ENCODE measurements around the gene ADSS1. TPM values are rescaled to one million over a fixed set of nuclear protein-coding genes. Genes with fewer than 3 reads are reported as not detected.

ADSS1 gene
- polyA plus RNA-seq, 4 donors: 3.6 to 12.7 (median 6.3) TPM

DNA sequence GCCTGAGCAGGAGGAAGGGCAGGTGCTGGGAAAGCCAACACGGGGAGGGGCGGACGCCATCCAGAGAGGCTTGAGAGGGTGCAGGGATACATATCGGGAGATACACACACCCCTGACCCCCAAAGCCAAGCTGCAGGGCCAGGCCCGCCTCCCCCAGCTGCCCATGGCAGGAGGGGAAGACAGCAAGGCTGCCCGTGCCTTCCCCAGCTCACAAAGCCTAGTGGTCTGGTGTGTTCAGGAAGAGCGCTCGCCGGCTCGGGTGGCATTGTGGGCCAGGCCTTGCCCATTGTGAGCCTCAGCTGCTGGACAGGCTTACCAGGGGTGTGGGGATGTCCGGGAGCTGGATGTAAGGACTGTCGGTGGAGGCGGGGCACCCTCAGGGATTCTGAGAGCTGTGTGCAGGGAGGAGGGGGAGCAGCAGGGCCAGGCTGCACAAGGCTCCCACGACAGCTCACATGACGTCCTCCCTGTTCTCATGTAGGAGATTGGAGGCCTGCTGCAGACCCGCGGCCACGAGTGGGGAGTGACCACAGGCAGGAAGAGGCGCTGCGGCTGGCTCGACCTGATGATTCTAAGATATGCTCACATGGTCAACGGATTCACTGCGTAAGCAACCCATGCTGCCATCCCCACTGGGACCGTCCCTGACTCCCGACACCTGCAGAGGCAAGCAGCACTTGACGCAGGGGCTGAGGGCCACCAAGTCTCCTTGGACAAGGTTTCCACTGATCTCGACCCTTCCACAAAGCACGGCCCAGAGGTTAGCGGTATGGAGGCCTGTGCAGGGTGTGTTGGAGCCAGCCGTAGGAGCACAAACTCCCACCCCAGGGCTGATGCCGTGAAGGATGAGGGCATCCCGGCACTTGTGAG is 18.8 kb downstream of the ADSS1 start:
- H3K36me3 ChIP-seq (ENCODE audit: control insufficient read depth in 3 of 3, insufficient read depth in 2 of 3, low read depth in 1 of 3, low read length in 3 of 3): peaks cover 0 to 59% (median 0%) of the 10 kb centered on the region in 3 donors

DNA sequence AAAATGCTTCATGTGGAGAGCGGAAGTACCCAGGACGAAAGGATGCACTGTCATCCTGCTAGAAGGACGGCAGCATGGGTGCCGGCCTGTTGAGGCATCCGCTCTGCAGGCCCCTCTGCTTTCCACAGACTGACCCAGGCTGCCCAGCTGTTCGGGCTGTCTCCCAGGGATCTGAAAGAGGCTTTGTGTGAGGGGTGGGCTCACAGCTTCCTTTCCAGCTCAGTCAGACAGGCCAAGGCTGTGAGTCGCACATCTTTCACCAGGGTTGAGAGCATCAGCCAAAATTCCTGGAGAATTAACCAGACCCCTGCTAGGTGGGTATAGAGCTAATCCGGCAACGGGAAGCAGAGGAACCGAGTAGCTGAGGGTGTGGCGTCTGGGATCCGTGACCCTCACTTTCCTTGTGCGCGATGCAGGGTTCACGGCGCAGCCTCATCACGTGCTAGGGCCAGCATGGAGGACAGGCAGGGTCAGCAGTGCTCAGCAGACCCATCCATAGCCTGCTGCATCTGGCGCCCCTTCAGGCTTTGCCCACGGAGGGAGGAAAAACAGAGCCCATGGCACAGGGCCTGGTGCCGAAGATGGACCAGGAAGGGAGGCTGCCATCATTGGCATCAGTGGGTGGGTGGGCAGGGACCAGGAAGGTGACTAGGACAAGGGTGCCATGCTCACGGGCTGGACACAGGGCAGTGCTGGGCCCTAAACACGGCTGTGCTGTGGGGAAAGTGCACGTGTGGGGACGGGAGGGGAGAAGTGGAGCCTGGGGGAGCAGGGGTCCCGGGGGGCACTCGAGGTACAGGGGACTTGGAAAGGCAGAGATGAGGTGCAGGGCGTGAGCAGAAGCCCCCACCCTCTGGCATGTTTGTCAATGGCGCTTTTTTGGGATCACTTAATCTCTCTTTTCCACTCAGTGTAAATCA is 19.7 kb downstream of the ADSS1 start:
- DNase-seq: no peak
- Histone ChIP-seq H3K9me3 (ENCODE audit: control insufficient read depth in 2 of 2, insufficient read depth in 1 of 2, low read depth in 1 of 2, low read length in 1 of 2) (no peaks in the 10 kb centered on the region), H3K36me3 (ENCODE audit: control insufficient read depth in 3 of 3, insufficient read depth in 2 of 3, low read depth in 1 of 3, low read length in 3 of 3) (peaks cover 0 to 56% (median 0%) of the 10 kb centered on the region in 3 donors), H3K27me3 (ENCODE audit: control insufficient read depth in 3 of 3, insufficient read depth in 3 of 3, low read length in 3 of 3) (no peaks in the 10 kb centered on the region), H3K4me3 (ENCODE audit: low read depth in 1 of 3, low read length in 3 of 3) (no peak overlapping the region), H3K27ac (ENCODE audit: low read depth in 1 of 3, low read length in 2 of 3) (no peak overlapping the region), H3K4me1 (ENCODE audit: control insufficient read depth in 3 of 3, insufficient read depth in 2 of 3, low read depth in 1 of 3, low read length in 2 of 3) (peaks cover 0 to 13% (median 2%) of the 10 kb centered on the region in 3 donors)
- no peak for FAIRE-seq
- WGBS, 3 donors: 86 to 91% (median 87%) methylated on average over 27 to 28 of the region's 28 CpGs

More for the DNA sequence above, 18.8 kb downstream of the ADSS1 start:
- peaks cover 0 to 5% (median 2%) of the 10 kb centered on the region in 3 donors for H3K4me1 ChIP-seq (ENCODE audit: control insufficient read depth in 3 of 3, insufficient read depth in 2 of 3, low read depth in 1 of 3, low read length in 2 of 3)
- no peak for FAIRE-seq
- no peak overlapping the region for H3K4me3 ChIP-seq (ENCODE audit: low read depth in 1 of 3, low read length in 3 of 3)
- WGBS, 3 donors: 92 to 93% (median 92%) methylated on average over 31 to 32 of the region's 32 CpGs
- DNase-seq: no peak
- H3K9me3 ChIP-seq (ENCODE audit: control insufficient read depth in 2 of 2, insufficient read depth in 1 of 2, low read depth in 1 of 2, low read length in 1 of 2): no peaks in the 10 kb centered on the region
- H3K27ac ChIP-seq (ENCODE audit: low read depth in 1 of 3, low read length in 2 of 3): no peak overlapping the region
- H3K27me3 ChIP-seq (ENCODE audit: control insufficient read depth in 3 of 3, insufficient read depth in 3 of 3, low read length in 3 of 3): no peaks in the 10 kb centered on the region

DNA sequence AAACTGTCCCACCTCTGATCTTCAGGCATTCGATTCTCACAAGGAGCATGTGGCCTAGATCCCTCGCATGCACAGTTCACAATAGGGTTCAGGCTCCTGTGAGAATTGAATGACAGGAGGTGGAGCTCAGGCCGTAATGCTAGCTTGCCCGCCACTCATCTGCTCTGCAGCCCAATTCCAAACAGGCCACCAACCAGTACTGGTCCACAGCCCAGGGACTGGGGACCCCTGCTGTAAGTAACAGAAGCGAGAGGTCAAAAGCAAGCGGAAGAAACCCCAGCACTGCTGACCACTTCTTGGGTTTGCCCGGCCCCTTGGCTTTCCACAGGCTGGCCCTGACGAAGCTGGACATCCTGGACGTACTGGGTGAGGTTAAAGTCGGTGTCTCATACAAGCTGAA is 20.5 kb downstream of the ADSS1 start:
- H3K9me3 ChIP-seq (ENCODE audit: control insufficient read depth in 2 of 2, insufficient read depth in 1 of 2, low read depth in 1 of 2, low read length in 1 of 2): peaks cover 0 to 2% of the 10 kb centered on the region in 2 donors
- no peak for FAIRE-seq
- DNase-seq: no peak
- 94 to 95% (median 95%) methylated on average over 10 of the region's 10 CpGs for WGBS, 3 donors
- H3K27me3 ChIP-seq (ENCODE audit: control insufficient read depth in 3 of 3, insufficient read depth in 3 of 3, low read length in 3 of 3): no peaks in the 10 kb centered on the region
- H3K27ac ChIP-seq (ENCODE audit: low read depth in 1 of 3, low read length in 2 of 3): no peak overlapping the region
- H3K4me3 ChIP-seq (ENCODE audit: low read depth in 1 of 3, low read length in 3 of 3): no peak overlapping the region
- peaks cover 0 to 56% (median 0%) of the 10 kb centered on the region in 3 donors for H3K36me3 ChIP-seq (ENCODE audit: control insufficient read depth in 3 of 3, insufficient read depth in 2 of 3, low read depth in 1 of 3, low read length in 3 of 3)
- H3K4me1 ChIP-seq (ENCODE audit: control insufficient read depth in 3 of 3, insufficient read depth in 2 of 3, low read depth in 1 of 3, low read length in 2 of 3): peaks cover 2 to 21% (median 4%) of the 10 kb centered on the region in 3 donors

DNA sequence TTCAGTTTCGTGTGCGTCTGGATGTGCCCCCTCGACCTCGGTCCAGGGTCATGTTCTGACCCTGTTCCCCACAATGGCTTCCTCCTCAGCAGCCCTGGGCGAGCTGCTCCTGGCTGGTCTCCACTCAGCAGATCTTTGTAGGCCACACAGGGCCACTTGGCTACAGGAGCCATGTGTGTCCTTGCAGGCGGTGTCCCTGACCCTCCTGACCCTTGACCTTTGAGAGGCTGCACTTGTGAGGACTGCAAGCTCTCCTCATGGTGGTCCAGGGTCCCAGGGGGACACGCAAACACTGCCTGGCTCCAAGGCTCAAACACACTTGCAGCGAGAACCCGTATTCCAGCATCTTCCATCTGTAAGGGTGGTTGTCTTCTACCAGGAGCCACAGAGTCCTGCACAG is 21.4 kb downstream of the ADSS1 start:
- 90 to 96% (median 92%) methylated on average over 9 of the region's 9 CpGs for WGBS, 3 donors
- Histone ChIP-seq H3K9me3 (ENCODE audit: control insufficient read depth in 2 of 2, insufficient read depth in 1 of 2, low read depth in 1 of 2, low read length in 1 of 2) (peaks cover 0 to 4% of the 10 kb centered on the region in 2 donors), H3K4me1 (ENCODE audit: control insufficient read depth in 3 of 3, insufficient read depth in 2 of 3, low read depth in 1 of 3, low read length in 2 of 3) (peaks cover 2 to 27% (median 7%) of the 10 kb centered on the region in 3 donors), H3K36me3 (ENCODE audit: control insufficient read depth in 3 of 3, insufficient read depth in 2 of 3, low read depth in 1 of 3, low read length in 3 of 3) (peaks cover 0 to 47% (median 0%) of the 10 kb centered on the region in 3 donors), H3K4me3 (ENCODE audit: low read depth in 1 of 3, low read length in 3 of 3) (no peak overlapping the region), H3K27ac (ENCODE audit: low read depth in 1 of 3, low read length in 2 of 3) (no peak overlapping the region), H3K27me3 (ENCODE audit: control insufficient read depth in 3 of 3, insufficient read depth in 3 of 3, low read length in 3 of 3) (no peaks in the 10 kb centered on the region)
- no peak for DNase-seq
- FAIRE-seq: no peak

DNA sequence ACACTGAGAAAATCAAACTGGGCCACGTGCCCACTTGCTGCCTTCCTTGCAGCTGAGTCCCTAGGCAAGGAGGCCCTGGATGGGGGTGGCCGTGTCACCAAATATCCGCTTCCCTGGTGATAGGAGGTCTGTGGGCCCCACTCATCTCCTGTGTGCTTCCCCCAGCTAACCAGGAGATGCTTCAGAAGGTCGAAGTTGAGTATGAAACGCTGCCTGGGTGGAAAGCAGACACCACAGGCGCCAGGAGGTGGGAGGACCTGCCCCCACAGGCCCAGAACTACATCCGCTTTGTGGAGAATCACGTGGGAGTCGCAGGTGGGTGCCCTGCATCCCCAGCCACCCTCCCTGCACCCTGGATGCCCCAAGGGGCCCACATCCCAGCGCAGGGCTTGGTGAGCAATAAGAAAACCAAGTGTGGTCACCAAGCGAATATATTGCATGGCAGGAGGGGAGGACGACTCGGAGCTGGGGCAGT is 22.1 kb downstream of the ADSS1 start:
- FAIRE-seq: no peak
- peaks cover 0 to 4% of the 10 kb centered on the region in 2 donors for H3K9me3 ChIP-seq (ENCODE audit: control insufficient read depth in 2 of 2, insufficient read depth in 1 of 2, low read depth in 1 of 2, low read length in 1 of 2)
- peak overlapping the region in 1 of 3 donors; percentile 56 for H3K27ac ChIP-seq (ENCODE audit: low read depth in 1 of 3, low read length in 2 of 3)
- DNase-seq: no peak
- 71 to 84% (median 76%) methylated on average over 13 of the region's 13 CpGs for WGBS, 3 donors
- peaks cover 2 to 27% (median 7%) of the 10 kb centered on the region in 3 donors for H3K4me1 ChIP-seq (ENCODE audit: control insufficient read depth in 3 of 3, insufficient read depth in 2 of 3, low read depth in 1 of 3, low read length in 2 of 3)
- peaks cover 0 to 40% (median 0%) of the 10 kb centered on the region in 3 donors for H3K36me3 ChIP-seq (ENCODE audit: control insufficient read depth in 3 of 3, insufficient read depth in 2 of 3, low read depth in 1 of 3, low read length in 3 of 3)
- H3K27me3 ChIP-seq (ENCODE audit: control insufficient read depth in 3 of 3, insufficient read depth in 3 of 3, low read length in 3 of 3): no peaks in the 10 kb centered on the region
- no peak overlapping the region for H3K4me3 ChIP-seq (ENCODE audit: low read depth in 1 of 3, low read length in 3 of 3)

DNA sequence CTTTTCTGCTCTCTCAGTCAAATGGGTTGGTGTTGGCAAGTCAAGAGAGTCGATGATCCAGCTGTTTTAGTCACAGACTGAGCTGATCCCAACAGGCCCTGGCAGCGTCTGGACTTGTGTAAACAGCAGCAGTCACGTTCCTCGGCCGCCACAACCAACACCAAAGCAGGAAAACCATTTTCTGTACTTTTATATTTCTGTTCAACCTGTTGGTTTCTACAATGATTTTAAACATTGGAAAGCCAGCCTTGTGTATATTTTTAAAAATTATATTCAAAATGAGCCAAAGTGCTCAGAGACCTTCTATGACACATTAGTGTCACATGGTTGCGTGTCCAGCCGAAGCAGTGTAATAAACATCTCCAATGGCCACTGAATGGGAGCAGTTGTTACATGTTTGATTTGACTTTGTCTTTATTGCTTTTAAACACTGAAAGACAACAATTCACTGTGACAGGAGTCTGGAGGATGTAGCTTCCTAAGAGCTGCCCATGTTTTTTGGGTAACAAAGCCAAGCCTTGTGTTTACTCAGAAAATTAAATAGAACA is 23.0 kb downstream of the ADSS1 start:
- WGBS, 3 donors: 63 to 75% (median 67%) methylated on average over 7 of the region's 7 CpGs
- DNase-seq: no peak
- Histone ChIP-seq H3K27ac (ENCODE audit: low read depth in 1 of 3, low read length in 2 of 3) (peak overlapping the region in 2 of 3 donors; percentile 32 to 63), H3K27me3 (ENCODE audit: control insufficient read depth in 3 of 3, insufficient read depth in 3 of 3, low read length in 3 of 3) (no peaks in the 10 kb centered on the region), H3K36me3 (ENCODE audit: control insufficient read depth in 3 of 3, insufficient read depth in 2 of 3, low read depth in 1 of 3, low read length in 3 of 3) (peaks cover 0 to 33% (median 0%) of the 10 kb centered on the region in 3 donors), H3K9me3 (ENCODE audit: control insufficient read depth in 2 of 2, insufficient read depth in 1 of 2, low read depth in 1 of 2, low read length in 1 of 2) (peaks cover 0 to 4% of the 10 kb centered on the region in 2 donors), H3K4me3 (ENCODE audit: low read depth in 1 of 3, low read length in 3 of 3) (no peak overlapping the region), H3K4me1 (ENCODE audit: control insufficient read depth in 3 of 3, insufficient read depth in 2 of 3, low read depth in 1 of 3, low read length in 2 of 3) (peaks cover 2 to 29% (median 7%) of the 10 kb centered on the region in 3 donors)
- FAIRE-seq: no peak

DNA sequence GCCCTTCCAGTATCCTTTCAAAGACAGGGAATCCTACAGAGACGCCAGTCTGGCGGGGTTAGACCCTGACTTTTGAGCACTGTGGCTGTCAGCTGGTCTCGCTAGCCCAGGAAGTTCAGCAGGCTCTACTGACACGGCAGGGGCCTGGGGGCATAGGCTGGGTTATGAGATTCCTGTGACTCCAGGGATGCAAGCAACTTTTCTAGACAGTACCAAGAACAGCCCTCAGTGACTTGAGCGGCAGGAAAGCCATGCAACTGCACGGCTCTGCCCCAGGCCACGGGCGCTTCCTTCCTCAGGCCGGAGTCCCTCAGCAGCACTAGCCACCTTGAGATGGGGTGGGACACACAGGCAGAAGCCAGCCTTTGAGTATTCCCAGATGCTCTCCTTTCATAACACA is 23.8 kb downstream of the ADSS1 start:
- Histone ChIP-seq H3K9me3 (ENCODE audit: control insufficient read depth in 2 of 2, insufficient read depth in 1 of 2, low read depth in 1 of 2, low read length in 1 of 2) (peaks cover 0 to 4% of the 10 kb centered on the region in 2 donors), H3K4me1 (ENCODE audit: control insufficient read depth in 3 of 3, insufficient read depth in 2 of 3, low read depth in 1 of 3, low read length in 2 of 3) (peaks cover 2 to 32% (median 7%) of the 10 kb centered on the region in 3 donors)

More for the DNA sequence above, 23.8 kb downstream of the ADSS1 start:
- peak overlapping the region in 2 of 3 donors; percentile 24 to 63 for H3K27ac ChIP-seq (ENCODE audit: low read depth in 1 of 3, low read length in 2 of 3)
- FAIRE-seq: no peak
- 70 to 87% (median 76%) methylated on average over 9 of the region's 9 CpGs for WGBS, 3 donors
- H3K4me3 ChIP-seq (ENCODE audit: low read depth in 1 of 3, low read length in 3 of 3): no peak overlapping the region
- no peak for DNase-seq
- H3K36me3 ChIP-seq (ENCODE audit: control insufficient read depth in 3 of 3, insufficient read depth in 2 of 3, low read depth in 1 of 3, low read length in 3 of 3): peaks cover 0 to 26% (median 0%) of the 10 kb centered on the region in 3 donors
- no peaks in the 10 kb centered on the region for H3K27me3 ChIP-seq (ENCODE audit: control insufficient read depth in 3 of 3, insufficient read depth in 3 of 3, low read length in 3 of 3)

Data from small intestine (tissue), 7 donors.